ENCODE measurements around the gene RAB31.
"Not testable (repeated sequence)": the region's sequence is repeated elsewhere in the genome, so short reads cannot be mapped to it uniquely, and the experiment has no call there.

The RAB31 gene

DNA sequence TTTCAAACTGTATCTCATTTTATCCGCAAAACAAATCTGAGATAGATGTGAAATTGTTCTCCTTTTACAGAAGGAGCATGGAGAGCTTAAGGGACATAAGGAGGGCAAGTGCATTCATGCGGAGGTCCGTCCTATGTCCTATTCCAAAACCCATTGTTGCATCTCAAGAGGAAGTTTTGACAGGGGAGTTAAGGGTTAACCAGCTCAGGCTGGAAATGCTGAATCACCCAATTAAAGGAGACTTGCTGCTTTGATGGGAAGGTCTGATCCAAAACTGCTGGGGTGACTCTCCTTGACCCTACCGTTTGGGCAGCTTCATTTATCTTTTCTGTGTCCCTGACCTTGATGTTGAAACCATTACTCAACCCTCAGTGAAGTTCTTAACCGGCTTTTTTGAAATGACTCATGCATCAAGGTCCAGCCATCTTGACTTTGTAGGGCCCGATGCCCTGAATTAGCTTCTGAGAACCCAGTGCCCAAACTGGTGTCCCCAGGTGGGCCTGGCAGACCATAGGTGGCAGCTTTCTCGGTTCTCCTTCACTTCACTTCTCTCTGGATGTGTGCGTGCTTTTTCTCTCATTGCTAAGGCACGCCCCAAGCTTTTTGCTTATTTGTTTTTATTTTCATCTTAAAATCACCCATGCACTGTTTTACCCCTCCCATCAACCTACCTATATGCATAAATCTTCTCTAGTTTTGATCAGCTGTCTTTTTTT is 161.8 kb downstream of the RAB31 start:
- no peak for DNase-seq

DNA sequence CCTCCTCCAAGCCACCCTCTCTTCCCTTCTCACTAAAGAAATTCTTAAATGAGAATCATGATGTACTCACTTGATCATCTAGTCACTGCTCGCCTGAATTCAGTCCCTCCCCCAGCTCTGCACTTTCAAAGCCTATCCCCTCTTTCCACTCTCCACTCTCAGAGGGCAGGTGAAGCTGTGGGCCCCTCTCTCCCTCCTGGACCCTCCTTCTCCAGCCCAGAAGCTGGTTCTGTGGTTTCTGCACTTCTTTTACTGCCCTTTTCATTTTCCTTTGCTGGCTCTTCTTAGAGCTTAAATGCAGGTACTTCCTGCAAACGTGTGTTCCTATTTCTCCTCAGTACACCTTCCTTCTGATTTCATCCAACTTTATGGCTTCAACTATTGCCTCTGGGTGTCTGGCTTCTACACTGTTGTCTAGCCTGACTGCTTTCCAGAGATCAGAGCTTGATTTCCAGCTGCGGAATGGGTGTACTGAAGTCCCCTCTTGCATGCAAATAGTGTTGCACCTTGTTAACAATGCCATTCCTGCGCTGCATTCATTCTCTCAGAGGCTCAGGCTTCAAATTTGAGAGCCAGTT is 162.4 kb downstream of the RAB31 start:
- no peak for DNase-seq

DNA sequence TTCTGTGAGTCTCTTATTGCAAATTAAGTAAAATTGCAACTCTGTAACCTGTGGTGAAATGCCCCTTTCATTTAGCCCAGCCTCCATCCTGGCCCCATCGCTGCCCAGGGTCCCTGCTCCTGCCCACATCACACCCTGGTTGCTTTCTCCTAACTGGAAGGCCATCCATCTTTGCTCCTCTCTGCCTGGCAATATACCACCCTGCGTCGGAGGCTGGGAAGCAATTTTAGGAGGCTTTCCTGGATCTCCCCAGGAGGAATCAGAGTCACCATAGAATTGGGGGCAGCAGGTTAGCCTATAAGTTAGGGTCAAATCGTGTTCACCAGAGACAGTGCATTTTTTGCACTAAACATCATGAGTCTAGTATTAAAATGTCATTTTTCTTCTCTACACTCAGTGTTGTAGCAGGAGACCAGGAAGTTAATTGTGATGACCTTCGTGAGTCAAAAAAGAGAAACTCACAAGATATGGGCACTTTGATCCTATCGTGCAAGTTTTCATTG is 163.2 kb downstream of the RAB31 start:
- no peak for DNase-seq

DNA sequence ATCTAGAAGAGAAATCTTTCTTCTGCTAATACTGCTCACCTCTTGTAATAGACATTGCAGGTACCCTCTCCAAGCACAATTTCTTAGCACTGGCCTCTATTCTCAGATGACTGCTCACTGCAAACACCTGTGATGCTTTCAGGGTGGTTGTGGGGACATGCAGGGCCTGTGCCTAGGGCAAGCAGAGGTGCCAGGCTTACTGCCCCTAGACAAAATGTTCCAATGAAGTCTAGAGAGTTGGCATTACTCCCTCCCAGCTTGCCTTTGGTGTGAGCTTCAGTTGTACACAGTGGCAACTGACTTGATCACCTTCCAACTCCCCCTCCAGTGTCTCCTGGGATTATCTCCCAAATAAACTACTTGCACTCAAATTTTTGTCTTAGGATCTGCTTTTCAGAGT is 164.7 kb downstream of the RAB31 start:
- no peak for DNase-seq

DNA sequence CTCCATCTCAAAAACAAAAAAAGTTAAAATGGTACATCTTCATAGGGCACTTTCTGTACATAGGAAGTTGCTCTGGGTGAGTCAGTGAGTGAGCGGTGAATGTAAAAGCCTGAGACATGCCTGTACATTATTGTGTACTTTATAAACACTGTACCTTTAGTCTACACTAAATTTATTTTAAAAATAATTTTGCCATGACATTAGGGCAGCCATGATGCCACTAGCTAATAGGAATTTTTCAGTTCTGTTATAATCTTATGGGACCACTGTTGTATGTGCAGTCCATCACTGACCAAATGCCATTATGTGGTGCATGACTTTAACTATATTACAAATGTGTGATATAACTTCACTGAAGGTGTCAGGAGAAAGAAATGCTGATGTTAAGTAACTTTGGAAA is 166.6 kb downstream of the RAB31 start:
- DNase-seq: no peak

DNA sequence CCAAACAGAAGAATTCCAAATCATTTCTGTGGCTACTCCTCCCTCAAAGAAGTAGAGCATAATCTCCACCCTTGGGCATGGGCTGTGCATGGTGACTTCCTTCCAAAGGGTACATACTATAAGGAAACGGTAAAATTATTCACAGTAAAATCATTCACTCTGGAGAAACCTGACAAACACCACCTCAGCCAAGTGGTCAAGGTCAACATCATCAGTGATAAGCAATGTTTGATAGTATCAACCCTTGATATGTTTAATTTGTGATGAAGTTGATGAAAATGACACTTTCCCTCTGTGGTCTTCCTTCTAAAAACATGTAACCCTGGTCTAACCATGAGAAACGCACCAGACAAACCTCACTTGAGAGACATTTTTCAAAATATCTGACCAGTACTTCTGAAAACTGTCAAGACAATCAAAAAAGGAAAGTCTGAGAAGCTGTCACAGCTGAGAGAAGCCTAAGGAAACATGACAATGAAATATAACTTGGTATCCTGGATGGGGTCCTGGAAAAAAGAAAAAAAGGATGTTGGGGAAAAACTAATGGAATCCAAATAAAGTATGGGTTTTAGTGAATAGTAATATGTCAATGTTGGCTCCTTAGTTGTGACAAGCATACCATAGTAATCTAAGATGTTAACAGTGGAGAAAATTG is 168.2 kb downstream of the RAB31 start:
- no peak for DNase-seq

DNA sequence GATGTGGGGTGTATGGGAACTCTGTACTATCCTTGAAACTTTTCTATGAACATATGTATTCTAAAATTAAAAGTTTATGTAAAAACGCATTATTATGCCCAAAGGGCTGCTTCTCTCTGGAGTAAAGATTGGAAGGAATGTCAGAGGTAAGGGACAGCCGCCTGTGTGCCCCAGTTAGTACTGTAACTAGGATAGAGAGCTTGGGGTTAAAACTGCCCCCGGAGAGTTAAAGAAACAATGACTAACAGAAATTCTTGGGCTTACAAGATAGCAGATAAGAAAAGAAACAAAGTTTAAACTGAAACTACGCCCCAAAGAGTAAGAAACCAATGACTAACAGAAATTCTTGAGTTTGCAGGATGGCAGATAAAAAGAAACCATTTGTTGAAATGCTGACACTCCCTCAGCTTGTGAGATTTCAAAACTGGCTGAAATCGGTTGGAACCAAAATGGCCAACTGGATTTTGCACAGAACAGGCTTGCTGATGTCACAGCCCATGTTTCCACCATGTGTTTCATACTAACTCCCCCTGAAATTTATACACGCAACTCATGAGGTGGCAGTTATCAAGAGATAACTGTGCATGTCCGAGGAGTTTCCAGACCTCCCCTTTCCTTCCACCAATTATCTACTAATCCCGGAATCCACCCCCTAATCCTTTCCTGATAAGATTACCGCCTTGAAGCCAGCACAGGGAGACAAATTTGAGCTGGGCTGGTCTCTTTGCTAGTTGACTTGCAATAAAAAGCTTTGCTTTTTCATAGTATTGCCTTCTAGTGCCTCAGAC is 169.0 kb downstream of the RAB31 start:
- DNase-seq: no peak

DNA sequence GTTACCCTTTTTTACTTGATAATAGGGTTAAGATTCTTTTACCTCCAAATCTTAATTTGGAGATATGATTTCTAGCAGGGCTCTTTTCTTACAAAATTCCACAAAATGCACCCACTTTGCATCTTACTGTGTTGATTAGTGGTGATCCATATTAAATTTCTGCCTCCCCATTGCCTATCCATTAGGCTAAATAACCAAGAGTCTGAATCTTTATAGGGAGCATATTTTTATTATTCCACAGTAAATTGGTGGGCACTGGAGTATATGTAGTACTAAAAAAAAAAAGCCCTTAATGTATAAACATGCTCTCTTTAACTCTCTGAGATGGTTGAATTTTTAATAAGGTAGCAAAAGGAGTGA is 169.5 kb downstream of the RAB31 start:
- DNase-seq: no peak

DNA sequence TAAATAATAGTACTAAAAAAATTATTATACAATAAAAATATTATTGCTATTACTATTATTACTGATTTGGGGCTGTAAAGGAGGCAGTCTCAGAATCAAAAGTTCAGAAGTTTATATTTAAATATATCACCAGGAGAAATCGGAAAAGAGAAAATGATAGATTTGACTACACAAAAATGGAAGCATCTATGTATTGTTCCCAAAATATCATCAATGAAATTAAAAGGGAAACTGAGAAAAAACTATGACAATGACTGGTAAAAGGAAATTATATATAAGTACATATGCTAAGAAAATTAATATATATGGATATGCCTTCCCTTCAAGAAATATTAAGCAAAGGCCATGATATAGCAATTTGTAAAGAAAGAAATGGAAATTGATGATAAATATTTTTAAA is 170.0 kb downstream of the RAB31 start:
- no peak for DNase-seq

DNA sequence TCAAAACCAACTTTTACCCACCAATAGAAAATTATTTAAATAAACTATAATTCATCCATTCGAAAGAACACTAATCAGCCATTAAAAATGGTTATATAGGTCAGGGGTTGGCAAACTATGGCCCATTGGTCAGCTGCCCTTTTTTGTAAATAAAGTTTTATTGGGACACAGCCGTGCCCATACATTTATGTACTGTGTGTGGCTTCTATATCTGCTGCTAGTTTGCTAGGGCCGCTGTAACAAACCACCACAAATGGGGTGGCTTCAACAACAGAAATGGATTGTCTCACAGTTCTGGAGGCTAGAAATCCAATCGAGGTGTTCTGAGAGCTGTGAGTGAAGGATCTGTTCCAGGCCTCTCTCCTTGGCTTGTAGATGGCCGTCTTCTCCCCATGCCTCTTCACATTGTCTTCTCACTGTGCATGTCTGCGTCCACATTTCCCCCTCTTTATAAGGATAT is 170.7 kb downstream of the RAB31 start:
- no peak for DNase-seq

DNA sequence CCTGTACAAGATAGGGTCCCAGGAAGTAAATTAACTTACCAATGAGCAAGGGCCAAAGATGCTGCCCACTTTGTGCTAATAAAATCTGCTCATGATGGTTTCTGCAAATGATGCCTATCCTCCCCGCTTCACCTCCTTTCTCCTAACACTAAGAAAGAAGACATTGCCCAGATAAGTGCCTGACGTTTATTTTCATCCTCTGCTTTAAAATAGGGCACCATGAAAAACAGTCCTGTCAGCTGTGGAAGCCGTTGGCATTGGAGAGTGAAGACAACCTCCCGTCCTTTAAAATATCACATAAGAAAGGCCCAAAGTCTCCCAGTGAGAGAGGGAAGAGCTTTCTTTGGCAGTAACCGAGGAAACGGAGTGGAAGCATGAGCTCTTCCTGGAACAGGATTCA is 176.0 kb downstream of the RAB31 start:
- no peak for DNase-seq

DNA sequence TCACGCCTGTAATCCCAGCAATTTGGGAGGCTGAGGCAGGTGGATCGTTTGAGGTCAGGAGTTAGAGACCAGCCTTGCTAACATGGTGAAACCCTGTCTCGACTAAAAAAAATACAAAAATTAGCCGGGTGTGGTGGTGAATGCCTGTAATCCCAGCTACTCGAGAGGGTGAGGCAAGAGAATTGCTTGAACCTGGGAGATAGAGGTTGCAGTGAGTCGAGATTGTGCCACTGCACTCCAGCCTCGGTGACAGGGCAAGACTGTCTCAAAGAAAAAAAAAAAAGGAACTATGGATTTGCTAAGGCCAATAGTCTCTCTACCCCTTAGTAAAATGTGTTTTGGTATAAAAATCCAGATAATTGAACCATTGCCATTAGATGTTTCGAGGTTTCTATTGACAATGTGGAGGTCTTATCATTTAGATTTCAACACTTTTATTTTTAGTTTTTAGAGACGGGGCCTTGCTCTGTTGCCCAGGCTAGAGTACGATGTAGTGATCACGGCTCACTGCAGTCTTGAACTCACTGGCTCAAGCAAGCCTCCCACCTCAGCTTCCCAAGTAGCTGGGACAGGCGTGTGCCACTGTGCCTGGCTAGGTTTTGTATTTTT is 176.5 kb downstream of the RAB31 start:
- DNase-seq: no peak

DNA sequence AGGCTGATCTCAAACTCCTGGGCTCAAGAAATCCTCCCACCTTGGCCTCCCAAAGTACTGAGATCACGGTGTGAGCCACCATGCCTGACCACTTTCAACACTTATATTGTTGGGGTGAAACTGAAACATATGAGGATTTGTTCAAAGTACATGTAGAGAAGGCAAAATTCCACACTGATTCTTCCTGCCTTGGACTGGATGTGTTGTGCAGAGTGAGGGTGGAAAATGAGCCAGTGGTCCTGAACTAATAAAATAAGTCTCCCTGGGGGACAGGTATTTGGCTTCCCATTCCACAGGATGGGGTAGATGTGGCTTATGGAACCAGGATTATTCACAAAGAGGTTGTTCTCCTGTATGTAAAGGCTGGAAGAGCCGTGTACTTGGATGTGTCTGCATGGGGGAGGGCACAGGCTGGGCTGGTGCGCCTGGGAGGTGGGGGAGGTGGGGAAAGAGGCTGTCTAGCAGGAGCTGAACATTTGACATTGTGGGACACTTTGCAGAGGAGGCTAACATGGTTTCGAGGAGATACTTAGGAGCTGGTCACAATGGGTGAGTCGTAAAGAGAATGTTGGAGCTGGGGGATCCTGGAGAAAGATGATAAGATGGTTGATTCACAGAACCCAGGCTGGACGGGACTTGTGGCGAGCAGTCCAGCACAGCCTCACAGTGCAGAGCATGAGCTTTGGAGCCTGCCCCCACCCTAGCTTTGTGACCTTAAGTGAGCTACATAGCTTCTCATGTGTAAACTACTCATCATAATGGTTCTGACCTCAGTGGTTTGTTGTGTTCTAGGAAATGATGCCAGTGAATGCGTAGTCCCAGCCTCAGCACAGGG is 177.3 kb downstream of the RAB31 start, which contains the start of gene TXNDC2:
Gene TXNDC2 (plus strand): TSS at position 804 of the 835 bp plus-strand sequence. CDS start 708 bp downstream, outside the sequence.
- no peak for DNase-seq

DNA sequence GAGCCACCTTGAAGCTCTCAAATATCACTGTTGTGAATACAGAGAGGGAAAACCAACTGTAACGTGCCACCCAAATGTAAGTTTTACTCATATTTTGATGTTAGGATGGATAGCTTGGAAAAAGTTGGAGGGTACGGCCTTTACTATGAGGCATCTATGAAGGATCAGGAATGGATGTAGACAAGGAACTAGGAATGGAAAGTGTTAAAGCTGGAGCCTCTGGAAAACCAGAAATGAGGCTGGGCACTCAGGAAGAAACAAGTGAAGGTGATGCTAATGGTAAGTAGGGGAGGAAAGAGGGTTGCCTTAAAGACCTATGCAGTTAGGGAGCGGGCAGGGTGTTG is 177.9 kb downstream of the RAB31 start:
- no peak for DNase-seq

DNA sequence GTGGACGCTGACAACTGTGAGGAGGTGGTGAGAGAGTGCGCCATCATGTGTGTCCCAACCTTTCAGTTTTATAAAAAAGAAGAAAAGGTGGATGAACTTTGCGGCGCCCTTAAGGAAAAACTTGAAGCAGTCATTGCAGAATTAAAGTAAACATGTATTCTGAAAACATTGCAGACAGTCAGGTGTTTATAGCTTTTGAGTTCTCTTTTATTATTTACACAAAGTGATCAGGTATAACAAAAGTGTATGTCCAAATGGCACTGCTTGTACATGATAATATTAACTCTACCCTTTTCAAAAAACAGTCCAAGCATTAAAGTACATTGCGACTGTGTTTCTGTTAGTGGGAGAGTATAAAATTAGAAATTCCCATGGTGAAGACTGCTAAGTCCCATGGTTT is 179.9 kb downstream of the RAB31 start:
- no peak for DNase-seq

DNA sequence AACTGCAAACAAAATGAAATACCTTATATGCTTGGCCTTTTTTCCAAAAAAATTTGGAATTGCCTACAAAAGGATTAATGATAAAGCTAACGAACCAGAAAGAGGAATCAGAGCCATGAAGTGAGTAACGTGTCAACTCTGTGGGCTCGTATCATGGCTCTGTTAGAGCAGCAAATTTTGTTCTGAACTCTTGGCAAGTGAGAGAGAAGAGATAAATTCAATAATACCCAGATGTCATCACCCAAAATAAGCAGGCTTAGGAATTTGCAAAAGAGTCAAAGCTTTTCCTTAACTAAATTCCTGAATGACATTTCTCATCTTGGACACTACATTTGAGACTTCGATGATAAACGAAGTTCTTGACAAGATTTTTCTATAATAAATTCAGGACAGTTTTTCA is 182.1 kb downstream of the RAB31 start:
- no peak for DNase-seq

DNA sequence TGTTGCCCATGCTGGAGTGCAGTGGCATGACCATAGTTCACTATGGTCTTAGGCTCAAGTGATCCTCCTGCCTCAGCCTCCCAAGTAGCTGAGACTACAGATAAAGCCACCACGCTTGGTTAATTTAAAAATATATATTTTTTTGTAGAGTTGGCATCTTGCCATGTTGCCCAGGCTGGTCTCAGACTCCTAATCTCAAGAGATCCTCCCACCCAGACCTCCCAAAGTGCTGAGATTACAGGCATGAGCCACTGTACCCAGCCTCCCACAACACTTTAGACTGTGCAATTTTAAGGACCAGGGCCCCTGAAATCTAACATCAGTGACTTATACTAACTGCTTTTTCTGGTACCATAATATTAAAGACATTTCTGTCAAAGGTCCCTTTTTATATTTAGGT is 182.9 kb downstream of the RAB31 start:
- DNase-seq: no peak

DNA sequence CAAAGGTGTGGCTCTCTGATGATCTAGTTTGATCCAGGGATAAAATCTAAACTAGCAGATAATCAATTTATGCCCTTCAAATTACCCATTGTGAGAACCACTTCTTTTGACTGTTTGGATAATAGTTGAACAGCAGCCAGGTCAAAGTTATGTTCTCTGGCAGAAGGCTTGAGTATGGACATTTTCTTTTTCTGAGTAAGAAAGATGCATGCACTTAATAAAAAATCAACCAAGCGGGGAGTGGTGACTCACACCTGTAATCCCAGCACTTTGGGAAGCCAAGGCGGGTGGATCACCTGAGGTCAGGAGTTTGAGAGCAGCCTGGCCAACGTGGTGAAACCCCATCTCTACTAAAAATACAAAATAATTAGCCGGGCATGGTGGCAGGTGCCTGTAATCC is 183.4 kb downstream of the RAB31 start:
- not testable (repeated sequence) for DNase-seq

DNA sequence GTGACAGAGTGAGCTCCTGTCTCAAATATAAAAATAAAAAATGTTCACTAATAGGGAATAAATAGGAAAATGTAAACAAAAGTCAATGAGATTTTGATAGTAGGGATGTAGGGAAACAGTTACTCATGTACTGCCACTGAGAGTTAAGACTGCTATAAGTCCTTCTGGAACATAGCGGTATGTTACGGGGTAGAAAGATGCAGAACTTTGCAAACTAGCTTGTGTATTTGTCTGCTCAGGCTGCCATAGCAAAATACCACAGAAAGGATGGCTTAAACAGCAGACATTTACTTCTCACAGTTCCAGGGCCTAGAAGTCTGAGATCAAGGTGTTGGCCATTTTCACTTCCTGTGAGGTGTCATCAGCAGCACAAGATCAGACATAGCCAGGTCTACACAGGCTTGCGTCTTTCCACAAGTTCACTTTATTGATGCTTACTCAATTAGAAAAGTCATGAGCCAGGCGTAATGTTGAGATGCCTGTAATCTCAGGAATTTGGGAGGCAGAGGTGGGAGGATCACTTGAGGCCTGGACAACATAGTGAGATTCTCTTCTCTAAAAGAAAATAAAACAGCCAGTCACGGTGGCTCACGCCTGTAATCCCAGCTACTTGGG is 186.5 kb downstream of the RAB31 start:
- no peak for DNase-seq

DNA sequence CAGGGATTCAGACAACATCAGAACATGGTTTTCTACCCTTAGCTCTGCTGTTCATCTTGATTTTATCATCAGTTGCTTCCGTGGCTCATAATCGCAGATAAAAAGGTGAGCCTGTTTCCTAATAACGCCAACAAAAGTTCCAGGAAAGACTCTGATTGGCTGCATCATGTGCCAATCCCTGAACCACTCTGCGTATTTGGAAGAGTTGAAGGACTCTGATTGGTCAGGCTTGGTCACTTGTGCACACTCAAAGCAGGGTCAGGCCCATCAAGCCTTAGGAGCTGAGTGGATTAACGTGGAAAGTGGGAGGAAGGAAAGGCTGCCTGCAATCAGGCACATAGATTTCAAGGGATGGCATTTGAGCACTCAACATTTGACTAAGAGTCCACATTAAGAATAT is 189.0 kb downstream of the RAB31 start:
- DNase-seq: no peak

DNA sequence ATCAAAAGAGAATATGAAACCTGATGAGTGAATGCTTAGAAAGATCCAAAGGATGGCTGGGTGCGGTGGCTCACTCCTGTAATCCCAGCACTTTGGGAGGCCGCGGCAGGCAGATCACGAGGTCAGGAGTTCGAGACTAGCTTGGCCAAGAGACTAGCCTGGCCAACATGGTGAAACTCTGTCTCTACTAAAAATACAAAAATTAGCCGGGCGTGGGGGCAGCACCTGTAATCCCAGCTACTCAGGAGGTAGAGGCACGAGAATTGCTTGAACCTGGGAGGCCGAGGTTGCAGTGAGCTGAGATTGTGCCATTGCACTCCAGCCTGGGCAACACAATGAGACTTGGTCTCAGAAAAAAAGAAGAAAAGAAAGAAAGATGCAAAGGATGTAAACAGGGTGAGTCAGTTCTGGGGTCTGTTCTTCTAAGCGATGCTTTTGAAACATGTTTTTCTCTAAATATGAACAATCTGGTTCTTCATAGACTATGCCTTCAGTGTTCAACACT is 189.7 kb downstream of the RAB31 start:
- not testable (repeated sequence) for DNase-seq
